ACC112 (cell line): ENCODE data around the gene MAGEA11.
"Not testable (repeated sequence)": the region's sequence is repeated elsewhere in the genome, so short reads cannot be mapped to it uniquely, and the experiment has no call there.

ENCODE experiments used
- H2AFZ ChIP-seq: fragments of 200-600 bp; sonication (generic); one replicate; pipeline ENCODE4 v1.6.0; 2017; ENCODE audit warnings: antibody characterized with exemption, low read length; ENCODE audit not compliant: unreplicated experiment
- H3K27ac ChIP-seq: fragments of 200-600 bp; sonication (generic); 2 replicates; pipeline ENCODE4 v1.5.1; 2014; ENCODE audit warnings: low read depth, mild to moderate bottlenecking, antibody characterized with exemption, low read length, moderate library complexity
- H3K27me3 ChIP-seq: fragments of 200-600 bp; sonication (generic); 2 replicates; pipeline ENCODE4 v1.6.1; 2014; ENCODE audit warnings: mild to moderate bottlenecking, antibody characterized with exemption, low read length, moderate library complexity, mixed read lengths; ENCODE audit not compliant: insufficient read depth
- H3K36me3 ChIP-seq: fragments of 200-600 bp; sonication (generic); 2 replicates; pipeline ENCODE4 v1.6.1; 2016; ENCODE audit warnings: mild to moderate bottlenecking, antibody characterized with exemption, low read length, moderate library complexity, mixed read lengths; ENCODE audit not compliant: insufficient read depth
- H3K4me1 ChIP-seq: fragments of 200-600 bp; sonication (generic); one replicate; pipeline ENCODE4 v1.6.1; 2016; ENCODE audit warnings: low read length, mixed read lengths; ENCODE audit not compliant: insufficient read depth, unreplicated experiment, control insufficient read depth
- H3K4me3 ChIP-seq: fragments of 200-600 bp; sonication (generic); 2 replicates; pipeline ENCODE4 v1.5.1; 2014; ENCODE audit warnings: mild to moderate bottlenecking, low read depth, low read length
- H3K79me2 ChIP-seq: fragments of 200-600 bp; sonication (generic); one replicate; pipeline ENCODE4 v1.6.0; 2016; ENCODE audit warnings: low read length; ENCODE audit not compliant: control insufficient read depth, unreplicated experiment, insufficient read depth

The MAGEA11 gene

DNA sequence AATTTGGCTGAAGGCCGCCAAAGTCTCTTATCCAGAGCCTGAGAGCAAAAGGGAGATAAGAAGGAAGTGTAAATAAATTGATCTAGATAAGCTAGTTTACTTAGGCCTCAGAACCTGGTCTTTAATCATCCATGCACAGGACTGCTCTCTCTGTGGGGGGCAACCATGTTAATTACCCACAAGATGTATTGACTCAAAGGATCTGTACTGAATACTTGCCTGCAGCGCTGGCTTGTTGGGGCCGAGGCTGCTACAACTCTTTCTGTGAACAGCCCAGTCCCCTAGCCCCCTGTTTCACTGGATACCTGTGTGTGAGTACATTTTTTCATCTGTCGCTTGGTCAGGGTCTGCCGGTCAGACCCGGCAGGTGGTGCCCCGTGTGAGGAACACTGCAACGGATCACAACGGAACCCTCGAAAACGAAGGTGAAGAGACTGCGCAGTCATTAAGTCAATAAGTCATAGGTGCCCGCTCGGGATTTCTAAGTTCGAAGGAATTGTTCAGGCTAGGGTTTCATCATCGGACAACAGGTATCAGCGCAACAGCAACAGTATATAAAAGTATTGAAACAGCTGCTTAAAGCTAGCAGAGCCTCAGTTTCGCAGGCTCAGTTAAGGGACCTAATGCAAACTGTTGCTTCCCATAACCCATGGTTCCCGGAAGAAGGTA is 8.3 kb downstream of the MAGEA11 start:
- H3K36me3 ChIP-seq, result no peaks in the 10 kb centered on the region
- no peaks in the 10 kb centered on the region for H3K27me3 ChIP-seq
- no peak overlapping the region for H3K27ac ChIP-seq
- H2AFZ ChIP-seq, result no peak overlapping the region
- no peak overlapping the region for H3K4me3 ChIP-seq
- no peaks in the 10 kb centered on the region for H3K4me1 ChIP-seq
- no peaks in the 10 kb centered on the region for H3K79me2 ChIP-seq

DNA sequence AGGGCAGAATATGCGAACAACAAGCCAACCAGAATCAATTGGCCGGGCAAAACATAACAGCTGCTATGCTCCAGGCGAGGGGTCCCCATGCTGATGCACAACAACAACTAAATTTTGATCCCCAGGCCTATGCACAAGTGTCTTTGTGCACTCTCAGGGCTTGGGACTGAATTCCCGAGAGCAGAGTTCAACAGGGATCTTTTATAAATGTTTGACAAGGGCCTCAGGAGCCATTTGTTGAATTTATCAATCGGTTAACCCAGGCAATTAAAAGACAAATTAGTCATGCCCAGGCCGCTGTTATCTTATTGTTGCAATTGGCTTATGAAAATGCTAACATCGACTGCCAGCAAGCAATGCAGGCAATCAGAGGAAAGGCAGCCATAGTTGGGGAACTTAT is 9.4 kb downstream of the MAGEA11 start:
- not testable (repeated sequence) for H3K4me3 ChIP-seq, H3K36me3 ChIP-seq, H3K4me1 ChIP-seq, H3K27ac ChIP-seq, H3K79me2 ChIP-seq, H3K27me3 ChIP-seq, H2AFZ ChIP-seq

DNA sequence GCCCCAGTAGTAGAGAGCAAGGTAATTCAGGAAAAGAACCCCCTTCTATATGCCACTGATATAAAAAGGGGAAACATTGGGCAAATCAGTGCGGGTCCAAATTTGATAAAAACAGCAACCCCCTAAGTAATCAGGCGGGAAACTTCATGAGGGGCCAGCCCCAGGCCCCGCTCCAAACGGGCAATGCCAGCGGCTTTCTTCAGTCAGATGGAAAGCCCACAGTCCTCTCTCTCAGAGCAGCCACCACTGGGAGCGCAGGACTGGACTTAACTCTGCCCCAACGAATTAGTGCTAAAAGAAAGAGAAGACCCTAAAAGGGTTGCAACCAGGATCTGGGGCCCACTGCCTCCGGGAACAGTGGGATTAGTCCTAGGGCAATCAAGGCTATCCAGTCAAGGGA is 9.9 kb downstream of the MAGEA11 start:
- H3K79me2 ChIP-seq, result no peaks in the 10 kb centered on the region
- no peak overlapping the region for H2AFZ ChIP-seq
- H3K27ac ChIP-seq, result no peak overlapping the region
- no peaks in the 10 kb centered on the region for H3K27me3 ChIP-seq
- H3K4me3 ChIP-seq, result no peak overlapping the region
- H3K4me1 ChIP-seq, result no peaks in the 10 kb centered on the region
- no peaks in the 10 kb centered on the region for H3K36me3 ChIP-seq

DNA sequence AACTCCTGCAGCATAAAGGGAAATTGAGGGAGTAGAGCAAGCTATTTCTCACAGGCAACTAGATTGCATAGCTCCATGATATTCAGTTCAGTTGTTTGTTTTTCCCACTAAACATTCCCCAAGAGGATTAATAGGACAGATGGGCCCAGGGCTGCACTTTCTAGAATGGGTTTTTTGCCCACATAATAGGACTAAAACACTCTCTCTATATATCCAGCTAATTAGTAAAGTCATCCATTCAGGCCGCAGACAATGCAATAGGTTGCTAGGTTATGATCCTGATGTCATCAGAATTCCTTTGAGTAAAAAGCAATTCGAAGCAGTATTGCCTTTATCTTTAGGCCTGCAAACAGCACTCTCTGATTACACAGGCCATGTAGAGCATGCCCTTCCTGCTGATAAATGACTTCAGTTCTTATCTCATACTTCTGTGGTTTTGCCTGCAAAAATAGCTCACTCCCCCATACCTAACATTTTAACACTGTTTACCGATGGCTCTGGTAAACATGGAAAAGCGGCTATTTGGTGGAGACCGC is 11.8 kb downstream of the MAGEA11 start:
- H3K27me3 ChIP-seq, H3K4me1 ChIP-seq, H3K27ac ChIP-seq, H3K4me3 ChIP-seq, H3K79me2 ChIP-seq, H2AFZ ChIP-seq, H3K36me3 ChIP-seq: not testable (repeated sequence)

DNA sequence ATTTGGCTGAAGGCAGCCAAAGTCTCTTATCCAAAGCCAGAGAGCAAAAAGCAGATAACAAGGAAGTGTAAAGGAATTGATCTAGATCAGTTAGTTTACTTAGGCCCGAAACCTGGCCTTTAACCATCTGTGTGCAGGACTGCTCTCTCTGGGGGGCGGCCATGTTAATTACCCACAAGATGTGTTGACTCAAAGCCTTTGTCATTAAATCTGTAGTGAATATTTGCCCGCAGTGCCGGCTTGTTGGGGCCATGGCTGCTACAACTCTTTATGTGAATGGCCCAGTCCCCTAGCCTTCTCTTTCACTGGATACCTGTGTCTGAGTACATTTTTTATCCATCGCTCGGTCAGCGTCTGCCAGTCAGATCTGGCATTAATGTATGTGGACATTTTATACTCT is 15.4 kb downstream of the MAGEA11 start:
- not testable (repeated sequence) for H2AFZ ChIP-seq, H3K36me3 ChIP-seq, H3K79me2 ChIP-seq, H3K4me3 ChIP-seq, H3K4me1 ChIP-seq, H3K27me3 ChIP-seq, H3K27ac ChIP-seq

DNA sequence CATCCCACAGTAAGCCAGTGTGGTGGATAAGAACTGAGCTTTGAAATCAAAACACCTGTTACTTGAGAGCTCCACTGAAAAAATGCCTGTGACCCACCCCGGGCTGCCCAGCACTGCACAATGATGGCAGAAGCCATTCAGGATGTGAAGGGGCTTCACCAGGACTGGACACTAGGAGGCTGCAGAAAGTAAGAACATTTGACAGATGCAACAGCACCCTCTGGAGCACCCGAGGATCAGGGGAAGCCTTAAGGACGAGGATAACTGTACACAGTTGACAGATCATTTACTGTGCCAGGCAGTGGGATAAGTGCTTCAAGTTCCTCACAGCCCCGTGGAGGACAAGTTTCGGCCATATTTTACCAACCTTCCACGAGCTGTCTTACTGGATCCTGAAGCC is 30.4 kb downstream of the MAGEA11 start:
- not testable (repeated sequence) for H3K27ac ChIP-seq

DNA sequence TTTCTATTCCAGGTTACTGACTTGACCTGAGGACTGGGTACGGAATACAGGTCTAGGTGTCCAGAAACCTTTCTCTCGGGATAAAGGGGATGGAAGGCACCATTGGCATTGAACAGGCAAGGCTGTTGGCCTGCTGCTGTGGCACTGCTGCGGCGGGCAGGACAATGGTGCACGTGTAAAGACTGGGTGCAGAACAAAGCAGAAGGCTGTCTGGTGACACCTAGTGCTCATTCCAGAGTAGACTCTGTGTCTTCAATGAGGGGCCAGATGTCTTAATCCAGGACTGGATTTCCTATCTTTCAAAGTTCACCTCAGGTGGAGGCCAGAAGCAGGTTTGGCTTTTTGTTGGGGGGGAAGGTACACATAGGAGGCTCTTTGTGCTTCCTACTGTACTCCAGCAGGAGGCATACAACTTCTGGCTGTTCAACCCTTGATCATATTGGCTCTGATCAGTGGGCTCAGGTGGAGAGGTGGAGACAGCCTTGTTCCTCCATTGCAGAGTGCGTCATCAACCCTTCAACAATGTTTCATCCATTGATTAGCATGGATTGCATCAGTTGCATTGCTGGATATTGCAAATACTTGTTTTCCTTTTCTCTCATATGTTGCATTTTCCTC is 34.6 kb downstream of the MAGEA11 start:
- H3K4me1 ChIP-seq, H3K79me2 ChIP-seq, H3K27me3 ChIP-seq, H2AFZ ChIP-seq, H3K36me3 ChIP-seq, H3K27ac ChIP-seq, H3K4me3 ChIP-seq: not testable (repeated sequence)

More for the DNA sequence above, 30.4 kb downstream of the MAGEA11 start:
- H3K4me3 ChIP-seq, H3K4me1 ChIP-seq, H2AFZ ChIP-seq, H3K27me3 ChIP-seq, H3K36me3 ChIP-seq, H3K79me2 ChIP-seq: not testable (repeated sequence)

DNA sequence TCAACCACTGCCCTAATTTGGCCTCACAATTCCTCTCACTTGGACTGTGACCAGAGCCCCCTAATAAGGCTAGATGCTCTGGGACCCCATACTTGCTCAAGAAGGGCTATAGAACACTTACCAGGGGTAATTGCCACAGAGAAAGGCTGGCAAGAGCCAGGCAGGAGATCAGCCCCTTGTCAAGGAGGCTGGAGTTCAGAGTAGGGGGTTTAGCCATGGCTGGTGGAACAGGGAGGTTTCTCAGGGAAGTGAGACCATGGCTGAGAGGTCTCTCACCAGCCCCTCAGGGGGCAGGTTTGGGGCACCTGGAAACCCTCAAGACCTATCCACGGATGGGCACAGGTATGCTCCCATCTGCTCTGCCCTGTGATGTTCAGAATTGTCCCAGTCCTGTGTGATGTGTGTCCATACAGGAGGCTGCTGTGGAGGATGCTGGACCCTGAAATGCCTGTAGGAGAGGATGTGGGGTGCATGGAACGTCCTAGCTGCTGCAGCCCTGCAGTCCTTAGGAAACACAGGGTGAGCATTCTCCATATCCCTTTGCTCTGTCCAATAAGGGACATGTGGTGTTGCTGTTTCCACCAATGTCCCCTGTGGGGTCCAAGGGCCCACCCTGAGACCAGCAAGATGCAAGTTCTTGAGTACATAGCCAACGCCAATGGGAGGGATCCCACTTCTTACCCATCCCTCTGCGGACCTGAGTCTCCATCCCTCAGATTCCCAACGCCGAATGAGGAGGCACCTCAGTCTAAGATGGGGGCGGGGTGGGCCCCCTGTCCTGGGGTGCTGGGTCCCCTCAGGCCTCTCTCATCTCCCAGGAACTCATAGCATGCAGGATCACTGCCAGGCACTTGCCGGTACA is 45.6 kb downstream of the MAGEA11 start:
- Histone ChIP-seq H3K4me1 (no peaks in the 10 kb centered on the region), H3K27ac (no peak overlapping the region), H3K36me3 (no peaks in the 10 kb centered on the region), H3K27me3 (peaks cover 4% of the 10 kb centered on the region; the same call in 1 of the 2 replicates), H2AFZ (no peak overlapping the region), H3K4me3 (no peak overlapping the region), H3K79me2 (no peaks in the 10 kb centered on the region)

DNA sequence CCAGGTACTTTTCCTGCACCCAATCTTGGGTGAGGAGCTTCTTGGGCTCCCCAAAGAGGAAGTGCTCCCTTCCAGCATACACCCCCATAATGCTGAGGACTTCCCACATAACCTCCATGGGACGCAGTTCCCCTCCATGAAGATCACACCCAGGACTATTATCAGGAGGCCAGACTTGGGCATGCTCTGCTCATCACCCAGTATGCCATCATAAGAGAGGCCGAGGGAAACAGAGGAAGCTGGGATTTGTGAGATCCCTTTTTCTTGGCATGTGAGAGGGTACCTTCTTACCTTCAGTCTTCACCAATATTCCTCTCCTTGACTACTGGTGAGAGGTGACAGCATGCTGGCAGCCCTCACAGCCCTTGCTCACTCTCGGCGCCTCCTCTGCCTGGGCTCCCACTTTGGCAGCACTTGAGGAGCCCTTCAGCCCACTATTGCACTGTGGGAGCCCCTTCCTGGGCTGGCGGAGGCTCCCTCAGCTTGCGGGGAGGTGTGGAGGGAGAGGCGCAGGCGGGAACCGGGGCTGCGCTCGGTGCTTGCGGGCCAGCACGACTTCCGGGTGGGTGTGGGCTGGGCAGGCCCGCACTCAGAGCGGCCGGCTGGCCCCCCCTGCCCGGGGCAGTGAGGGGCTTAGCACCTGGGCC is 46.3 kb downstream of the MAGEA11 start:
- Histone ChIP-seq H3K4me3 (no peak overlapping the region), H3K79me2 (no peaks in the 10 kb centered on the region), H3K27ac (no peak overlapping the region), H2AFZ (no peak overlapping the region), H3K4me1 (no peaks in the 10 kb centered on the region), H3K36me3 (no peaks in the 10 kb centered on the region), H3K27me3 (peaks cover 4% of the 10 kb centered on the region; the same call in 1 of the 2 replicates)

DNA sequence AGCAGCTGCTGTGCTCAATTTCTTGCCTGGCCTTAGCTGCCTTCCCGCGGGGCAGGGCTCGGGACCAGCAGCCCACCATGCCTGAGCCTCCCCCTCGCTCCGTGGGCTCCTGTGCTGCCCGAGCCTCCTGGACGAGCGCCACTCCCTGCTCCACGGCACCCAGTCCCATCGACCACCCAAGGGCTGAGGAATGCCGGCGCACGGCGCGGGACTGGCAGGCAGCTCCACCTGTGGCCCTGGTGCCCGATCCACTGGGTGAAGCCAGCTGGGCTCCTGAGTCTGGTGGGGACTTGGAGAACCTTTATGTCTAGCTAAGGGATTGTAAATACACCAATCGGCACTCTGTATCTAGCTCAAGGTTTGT is 46.8 kb downstream of the MAGEA11 start:
- not testable (repeated sequence) for H3K4me1 ChIP-seq, H3K36me3 ChIP-seq, H3K27ac ChIP-seq, H3K79me2 ChIP-seq, H3K27me3 ChIP-seq, H2AFZ ChIP-seq, H3K4me3 ChIP-seq
